Amniotic stem cell (primary cell): ENCODE measurements around the gene KMT5C.
"Not testable (repeated sequence)": the region's sequence is repeated elsewhere in the genome, so short reads cannot be mapped to it uniquely, and the experiment has no call there.

Experiments used
- DNase-seq: peaks from one replicate; lab custom pipeline; 2025; lab: John Stamatoyannopoulos, UW

The KMT5C gene

DNA sequence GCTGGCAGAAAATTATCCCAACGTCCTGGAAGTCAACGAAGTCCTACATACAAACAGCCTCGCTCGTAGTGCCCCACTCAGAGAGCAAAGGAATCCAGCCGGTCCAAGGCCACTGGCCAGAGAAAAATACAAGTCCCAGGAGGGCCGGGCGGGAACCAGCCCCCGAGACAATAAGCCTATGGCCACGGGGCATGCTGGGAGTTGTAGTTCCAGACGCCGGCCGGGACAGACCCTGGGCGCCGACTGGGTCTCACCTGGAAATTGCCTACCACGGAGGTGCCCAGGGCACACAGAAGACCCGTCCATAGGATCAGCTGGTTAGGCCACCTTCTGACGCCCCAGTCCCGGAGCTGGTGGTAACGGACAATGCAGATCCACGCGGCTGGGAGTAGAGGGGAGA lies 19.9 kb upstream of the KMT5C start:
- no peak for DNase-seq

DNA sequence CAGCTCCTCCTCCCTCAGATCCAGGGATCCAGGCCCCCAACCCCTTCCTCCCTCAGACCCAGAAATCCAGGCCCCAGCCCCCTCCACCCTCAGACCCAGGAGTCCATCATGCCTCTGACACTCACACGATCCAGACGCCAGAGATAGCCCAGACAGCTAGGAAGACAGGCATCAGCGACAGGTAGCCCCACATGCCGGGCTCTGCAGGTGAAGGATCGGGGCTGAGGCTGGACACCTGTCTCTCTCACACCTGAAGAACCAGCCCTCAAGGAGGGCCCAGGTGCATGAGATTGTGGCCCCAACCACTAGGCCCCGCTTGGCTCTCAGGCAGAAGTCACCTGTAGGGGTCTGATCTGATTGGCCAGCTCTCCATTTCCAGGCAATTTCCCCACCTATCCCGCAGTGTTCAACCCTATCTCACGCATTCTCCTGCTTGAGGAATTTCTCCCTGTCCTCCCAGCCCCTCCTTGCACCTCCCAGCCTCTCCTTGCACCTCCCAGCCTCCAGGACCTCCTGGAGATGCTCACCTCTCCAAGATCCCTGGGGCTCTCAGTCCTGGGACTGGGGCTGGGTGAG lies 18.7 kb upstream of the KMT5C start:
- no peak for DNase-seq

DNA sequence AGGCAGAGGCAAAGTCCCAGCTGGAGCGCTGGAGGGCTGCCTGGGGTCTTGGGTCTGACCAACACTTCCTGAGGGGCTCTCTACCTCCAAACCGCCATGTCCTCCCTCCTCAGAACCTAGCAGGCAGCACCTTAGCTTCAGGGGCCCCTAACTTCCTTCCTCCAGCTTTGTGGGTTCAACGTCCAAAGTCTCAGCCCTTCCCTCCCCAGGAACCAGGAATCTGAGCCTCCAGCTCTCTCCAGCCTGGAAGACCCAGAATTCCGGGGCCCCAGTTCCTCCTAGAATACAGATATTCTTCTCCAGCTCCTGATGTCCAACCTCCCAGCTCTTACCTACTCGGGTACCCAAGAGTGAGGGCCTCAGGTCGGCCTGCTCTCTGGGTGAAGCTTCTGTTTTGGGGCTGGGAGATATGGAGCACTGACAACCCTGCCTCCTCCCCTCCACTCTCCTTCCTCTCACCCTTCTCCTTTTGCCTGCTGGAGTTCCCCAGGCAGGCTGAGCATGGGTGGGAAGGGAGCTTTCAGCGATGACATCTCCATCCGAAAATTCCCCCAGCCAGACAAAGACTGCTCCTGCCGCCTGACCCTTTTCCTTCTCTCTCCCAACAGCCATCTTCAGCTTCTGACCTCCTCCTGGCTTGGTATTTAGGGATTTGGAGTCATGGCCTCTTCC lies 18.1 kb upstream of the KMT5C start:
- no peak for DNase-seq

DNA sequence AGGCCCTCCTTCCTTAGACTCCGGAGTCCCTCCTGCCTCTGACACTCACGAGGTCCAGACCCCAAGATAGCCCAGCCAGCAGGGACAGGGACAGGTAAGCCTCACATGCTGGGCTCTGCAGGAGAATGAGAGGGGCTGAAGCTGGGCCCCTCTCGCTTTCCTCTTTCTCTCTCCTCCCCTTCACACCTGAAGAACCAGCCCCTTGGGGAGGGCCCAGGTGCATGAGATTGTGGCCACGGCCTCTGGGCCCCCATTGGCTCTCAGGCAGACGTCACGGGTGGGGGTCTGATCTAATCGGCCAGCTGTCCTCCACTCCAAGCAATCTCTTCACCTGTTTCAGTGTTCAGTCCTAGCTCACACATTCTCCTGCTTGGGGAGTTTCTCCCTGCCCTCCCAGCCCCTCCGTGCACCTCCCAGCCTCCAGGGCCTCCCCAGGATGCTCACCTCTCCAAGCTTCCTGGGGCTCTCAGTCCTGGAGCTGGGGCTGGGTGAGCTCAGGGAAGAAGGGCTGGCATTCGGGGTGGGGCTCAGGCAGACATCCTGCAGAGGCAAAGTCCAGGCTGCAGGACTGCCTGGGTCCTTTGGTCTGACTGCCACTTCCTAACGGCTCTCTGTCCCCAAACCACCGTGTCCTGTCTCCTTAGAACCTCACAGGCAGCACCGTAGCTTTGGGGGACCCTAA lies 17.3 kb upstream of the KMT5C start:
- DNase-seq, result no peak

DNA sequence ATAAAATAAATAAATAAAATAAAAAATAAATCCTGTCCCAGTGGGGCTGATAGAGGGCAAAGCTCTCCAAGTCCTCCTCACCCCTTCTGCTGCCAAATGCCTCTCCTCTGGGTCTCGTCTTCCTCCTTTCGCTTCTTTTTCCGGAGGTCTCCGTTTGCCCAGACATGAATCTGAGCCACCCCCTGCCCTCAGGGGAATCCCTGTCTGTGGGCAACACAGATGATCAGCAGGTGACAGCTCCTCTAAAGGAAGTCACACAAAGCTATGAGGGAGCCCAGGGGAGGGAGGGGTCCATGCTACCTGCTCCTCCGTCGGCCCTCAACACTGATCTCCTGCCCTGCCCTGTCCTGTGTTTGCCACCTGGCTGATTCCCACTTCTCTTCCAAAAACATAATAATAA lies 15.0 kb upstream of the KMT5C start:
- DNase-seq, result no peak

DNA sequence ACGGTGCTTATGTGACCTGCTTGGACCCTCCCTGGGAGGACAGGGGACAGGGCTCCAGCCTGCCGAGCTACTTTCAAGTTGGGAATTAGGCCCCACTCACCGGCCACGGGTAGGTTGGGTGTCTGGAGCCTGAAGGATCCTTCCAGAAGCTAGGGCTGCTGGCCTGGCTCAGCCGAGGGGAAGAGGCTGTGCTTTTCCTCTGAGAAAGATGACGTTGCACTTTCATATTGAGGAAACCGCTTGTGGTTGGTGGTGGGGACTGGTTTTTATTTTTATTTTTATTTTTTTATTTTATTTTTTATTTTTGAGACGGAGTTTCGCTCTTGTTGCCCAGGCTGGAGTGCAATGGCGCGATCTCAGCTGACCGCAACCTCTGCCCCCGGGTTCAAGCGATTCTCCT lies 14.5 kb upstream of the KMT5C start, which contains the start of gene TMEM150B:
TSS of gene TMEM150B (minus strand) at position 170 of the 400 bp plus-strand sequence. CDS start 4,305 bp downstream, outside the sequence.
- DNase-seq, result no peak

DNA sequence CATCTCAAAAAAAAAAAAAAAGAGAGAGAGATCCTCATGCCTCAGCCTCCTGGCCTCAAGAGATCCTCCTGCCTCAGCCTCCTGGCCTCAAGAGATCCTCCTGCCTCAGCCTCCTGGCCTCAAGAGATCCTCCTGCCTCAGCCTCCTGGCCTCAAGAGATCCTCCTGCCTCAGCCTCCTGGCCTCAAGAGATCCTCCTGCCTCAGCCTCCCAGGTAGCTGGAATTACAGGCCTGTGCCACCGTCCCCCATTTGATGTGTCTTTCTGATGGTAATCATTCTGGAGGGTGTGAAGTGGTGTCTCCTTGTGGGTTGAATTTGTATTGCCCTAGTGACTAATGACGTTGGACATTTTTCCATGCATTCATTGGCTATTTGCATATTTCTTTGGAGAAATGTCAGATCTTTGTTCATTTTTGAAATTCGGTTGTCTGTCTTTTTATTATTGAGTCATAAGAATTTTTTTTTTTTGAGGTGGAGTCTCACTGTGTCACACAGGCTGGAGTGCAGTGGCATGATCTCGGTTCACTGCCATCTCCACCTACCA lies 10.8 kb upstream of the KMT5C start:
- DNase-seq, result not testable (repeated sequence)

DNA sequence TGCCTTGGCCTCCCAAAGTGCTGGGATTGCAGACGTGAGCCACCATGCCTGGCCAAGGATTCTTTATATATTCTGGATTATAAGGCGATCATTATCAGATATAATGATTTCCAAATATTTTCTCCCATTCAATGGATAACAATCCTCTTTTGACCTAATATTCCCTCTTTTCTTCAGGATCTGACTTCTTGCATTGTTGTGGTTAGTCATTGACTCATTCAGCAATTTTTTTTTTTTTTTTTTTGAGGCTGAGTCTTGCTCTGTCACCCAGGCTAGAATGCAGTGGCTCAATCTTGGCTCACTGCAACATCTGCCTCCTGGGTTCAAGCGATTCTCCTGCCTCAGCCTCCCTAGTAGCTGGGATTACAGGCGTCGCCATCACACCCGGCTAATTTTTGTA lies 9.9 kb upstream of the KMT5C start:
- DNase-seq, result not testable (repeated sequence)

DNA sequence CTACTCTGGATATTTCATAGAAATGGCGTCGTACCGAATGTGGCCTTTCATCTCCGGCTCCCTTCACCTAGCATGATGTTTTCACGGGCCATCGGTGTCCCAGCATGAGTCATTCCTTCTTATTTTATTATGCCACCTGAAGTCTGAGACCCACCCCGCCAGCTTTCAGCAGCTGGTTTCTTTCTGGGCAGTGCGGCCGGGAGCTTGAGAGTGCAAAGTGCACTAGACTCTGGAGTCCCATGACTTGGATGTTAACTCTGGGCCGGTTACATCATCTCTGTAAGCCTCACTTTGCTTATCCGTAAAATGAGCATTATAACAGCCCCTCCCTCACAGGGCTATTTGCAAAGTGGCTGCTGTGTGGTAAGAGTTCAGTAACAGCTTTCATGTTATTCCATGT lies 5.8 kb upstream of the KMT5C start:
- DNase-seq, result no peak

DNA sequence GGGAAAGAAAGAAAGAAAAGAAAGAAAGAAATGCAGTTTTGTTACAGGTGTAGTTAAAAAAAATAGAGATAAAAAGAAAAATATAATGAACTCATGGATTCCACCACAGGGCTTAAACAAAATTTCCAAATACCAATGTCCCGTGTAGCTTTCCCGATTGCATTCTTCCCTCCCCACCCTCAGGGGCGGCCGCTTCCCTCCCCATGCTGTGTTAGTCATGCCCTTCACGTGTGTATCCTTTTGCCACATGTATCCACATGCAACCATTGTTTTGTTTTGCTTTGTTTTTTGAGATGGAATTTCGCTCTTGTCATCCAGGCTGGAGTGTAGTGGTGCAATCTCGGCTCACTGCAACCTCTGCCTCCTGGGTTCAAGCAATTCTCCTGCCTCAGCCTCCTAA lies 3.6 kb upstream of the KMT5C start:
- no peak for DNase-seq

DNA sequence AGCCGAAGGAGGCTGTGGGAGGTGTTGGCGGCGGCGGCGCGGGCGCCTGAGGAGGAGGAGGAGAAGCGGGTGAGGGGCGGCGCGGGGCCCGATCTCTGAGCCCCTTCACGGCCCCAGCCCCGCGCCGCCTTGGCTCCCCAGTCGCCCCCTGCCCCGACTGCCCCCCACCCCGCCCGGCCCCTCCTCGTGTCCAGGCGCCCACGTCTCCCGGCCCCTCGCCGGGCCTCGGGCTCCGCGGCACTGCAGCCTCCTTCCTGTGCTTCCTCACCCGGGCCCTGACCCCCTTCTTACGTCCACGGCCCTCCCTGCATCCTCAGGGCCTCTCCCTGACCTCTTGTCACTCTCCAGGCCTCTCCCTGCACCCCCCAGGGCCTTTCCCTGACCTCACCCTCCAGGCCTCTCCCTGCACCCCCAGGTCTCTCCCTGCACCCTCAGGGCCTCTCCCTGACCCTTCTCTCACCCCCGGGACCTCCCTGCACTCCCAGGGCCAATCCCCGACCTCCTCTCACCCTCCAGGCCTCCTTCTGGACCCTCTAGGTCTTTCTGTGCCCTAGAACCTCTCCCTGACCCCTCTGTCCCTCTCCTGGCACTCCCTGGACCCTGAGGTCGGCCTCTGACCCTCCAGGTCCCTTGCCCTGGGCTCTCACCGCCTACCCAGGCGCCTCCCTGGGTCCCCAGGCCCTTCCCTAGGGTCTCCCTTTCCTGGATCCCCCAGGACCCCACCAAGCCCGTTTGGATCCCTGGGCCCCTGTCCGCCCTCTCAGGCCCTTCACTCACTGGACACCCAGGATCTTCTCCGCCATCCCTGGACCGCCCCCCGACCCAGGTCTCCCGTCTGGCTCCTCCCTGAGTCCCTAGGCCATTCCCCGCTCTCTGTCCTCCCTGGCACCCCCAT lies 460 bp downstream of the KMT5C start:
- no peak for DNase-seq

DNA sequence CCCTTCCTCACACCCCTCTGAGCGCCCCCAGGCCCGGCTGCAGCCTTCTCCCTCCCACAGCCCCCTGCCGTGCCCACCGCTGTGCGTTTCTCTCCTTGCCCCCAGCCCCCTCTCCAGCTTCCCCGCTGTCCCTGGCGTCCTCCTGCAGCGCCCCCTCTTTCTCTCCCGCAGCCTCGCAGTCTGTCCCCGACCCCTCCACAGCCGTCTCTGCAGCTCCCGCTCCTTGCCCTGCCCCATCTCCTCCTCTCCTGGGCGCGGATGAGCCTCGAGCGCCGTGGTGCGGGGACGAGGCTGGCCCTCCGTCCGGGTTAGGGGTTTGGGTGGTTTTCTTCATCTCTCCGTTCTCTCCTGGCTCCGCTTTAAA lies 1.1 kb downstream of the KMT5C start:
- DNase-seq, result no peak

DNA sequence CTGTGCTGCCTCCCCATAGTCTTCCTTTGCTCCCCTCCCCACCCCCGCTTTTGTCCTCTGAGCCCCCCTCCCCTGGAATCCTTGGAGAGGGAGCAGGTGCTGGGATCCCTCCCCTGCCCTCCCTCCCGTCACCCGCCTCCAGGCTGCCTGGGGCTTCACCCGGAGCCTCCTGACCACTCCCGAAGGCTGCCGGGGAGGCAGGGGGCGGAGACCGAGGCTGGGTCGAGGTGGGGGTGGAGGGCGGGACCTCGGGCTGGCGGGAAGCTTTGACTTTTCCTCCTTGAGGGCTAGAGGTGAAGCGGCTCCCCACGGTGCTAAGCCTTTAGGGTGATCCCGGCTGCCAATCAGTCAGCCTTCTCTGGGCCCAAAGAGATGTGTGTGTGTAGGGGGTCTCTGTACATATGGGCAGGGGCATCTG lies 1.5 kb downstream of the KMT5C start:
- DNase-seq, result no peak

DNA sequence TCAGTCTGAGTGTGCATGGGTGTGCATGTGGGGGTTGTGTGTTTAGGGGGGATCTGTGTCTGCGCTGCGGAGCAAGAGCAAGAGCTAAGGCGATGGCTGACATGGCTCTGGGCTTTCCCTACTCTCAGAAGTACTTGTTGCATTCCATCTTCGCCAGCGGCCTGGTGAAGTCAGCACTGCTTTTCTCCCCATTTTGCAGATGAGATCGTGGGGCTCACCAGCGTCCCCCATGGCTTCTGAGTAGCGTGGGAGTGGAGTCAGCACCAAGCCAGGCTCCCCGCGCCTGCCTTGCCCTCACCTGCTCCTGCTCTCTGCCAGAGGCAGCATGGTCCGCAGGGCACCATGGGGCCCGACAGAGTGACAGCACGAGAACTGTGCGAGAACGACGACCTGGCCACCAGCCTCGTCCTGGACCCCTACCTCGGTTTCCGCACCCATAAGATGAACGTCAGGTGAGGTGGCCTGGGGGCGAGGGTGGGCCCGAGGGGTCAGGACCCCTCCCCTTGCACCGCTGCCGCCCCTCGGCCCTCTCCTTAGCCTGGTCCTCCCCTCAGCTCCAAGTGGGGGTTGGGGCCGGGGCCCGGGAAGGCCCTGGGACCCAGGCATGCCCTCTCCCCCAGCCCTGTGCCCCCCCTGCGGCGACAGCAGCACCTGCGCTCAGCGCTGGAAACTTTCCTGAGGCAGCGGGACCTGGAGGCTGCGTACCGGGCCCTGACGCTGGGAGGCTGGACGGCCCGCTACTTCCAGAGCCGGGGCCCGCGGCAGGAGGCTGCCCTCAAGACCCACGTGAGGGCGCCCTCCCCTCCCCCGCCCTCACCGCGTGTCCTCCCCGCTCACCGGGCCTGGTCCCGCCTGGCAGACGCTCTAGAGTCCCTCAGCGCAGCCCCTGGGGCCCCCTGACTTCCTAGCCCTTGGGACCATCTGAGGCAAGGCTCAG lies 2.2 kb downstream of the KMT5C start:
- no peak for DNase-seq

DNA sequence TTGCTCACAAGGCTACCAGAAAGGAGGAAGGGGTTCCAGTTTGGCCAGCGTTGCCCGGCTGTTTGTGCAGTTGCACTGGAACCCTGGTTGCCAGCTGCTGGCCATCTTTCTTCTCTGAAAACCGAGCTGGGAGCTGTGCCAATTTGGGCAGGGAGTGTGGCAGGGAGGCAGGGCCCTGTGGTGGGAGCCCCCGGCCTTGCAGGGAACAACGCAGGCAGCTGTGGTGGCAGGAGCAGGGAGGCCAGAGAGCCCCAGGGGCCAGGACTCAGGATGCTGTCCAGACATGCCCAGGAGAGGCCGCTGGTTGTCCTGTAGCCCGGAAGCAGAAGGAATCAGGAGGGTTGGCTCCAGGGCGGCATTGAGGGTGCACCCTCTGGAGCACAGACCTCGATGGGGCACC lies 4.8 kb downstream of the KMT5C start:
- DNase-seq, result no peak

DNA sequence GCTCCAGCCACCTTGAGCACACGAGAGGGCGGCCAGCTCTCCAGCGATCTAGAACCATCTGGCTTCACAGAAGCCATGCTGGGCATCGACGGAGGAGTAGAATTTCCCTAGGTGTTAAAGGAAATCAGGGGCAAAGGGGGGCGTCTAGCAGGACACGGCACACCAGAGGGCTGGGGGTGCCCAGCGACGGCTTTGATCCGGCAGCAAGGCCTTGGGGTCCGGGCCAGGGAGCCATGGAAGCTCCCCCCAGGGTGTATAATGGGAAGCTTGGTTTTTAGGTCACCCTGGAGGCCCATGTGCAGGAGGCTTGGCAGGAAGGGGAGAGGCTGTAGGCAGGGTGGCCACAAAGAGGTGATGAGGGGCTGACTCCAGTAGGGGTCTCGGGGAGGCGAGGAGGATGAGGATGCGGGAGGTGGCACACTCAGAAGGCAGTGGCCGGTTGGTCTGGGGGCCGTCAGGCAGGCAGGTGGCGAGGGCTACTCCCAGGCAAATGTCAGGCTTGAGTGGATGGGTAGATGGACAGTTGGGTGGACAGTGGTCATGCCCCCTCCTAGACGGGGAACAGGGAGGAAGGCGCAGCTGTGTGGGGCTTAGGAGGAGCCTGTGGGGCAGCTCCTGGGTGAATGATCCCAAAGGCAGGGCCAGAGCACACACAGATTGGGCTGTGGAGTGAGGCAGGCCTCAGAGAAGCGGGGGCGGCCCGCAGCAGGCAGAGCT lies 5.6 kb downstream of the KMT5C start:
- DNase-seq, result no peak

DNA sequence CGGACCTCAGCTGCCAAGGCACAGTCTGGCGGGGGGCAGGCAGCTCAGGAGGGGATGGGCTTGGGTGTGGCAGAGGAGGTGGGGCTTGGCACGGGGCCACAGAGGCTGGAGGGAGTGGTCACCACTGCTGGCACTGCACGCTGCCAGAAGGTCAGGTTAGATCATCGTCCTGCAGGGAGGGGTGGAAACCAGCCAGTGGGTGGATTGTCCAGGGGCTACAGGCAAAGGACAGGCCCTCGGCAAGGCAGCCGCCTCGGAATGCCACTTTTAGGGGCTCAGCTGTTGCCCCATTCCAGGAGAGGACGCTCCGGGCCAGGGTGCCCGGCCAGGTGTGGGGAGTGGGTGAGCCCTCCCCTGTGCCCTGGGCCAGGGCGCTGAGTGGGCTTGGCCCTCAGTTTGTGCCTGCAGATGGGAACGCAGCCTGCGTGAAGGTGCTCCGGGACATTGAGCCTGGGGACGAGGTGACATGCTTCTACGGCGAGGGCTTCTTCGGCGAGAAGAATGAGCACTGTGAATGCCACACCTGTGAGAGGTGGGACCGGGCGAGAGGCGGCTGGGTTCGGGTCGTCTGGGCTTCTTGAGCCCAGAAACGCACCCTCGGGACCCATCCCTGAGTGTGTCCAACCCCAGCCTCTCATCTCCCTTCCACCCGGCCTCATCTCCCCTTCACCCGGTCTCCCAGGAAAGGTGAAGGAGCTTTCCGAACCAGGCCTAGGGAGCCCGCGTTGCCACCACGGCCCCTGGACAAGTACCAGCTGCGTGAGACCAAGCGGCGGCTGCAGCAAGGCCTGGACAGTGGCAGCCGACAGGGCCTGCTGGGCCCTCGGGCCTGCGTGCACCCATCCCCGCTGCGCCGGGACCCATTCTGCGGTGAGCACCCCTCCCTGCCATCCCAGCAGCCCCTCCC lies 6.4 kb downstream of the KMT5C start:
- DNase-seq, result no peak

DNA sequence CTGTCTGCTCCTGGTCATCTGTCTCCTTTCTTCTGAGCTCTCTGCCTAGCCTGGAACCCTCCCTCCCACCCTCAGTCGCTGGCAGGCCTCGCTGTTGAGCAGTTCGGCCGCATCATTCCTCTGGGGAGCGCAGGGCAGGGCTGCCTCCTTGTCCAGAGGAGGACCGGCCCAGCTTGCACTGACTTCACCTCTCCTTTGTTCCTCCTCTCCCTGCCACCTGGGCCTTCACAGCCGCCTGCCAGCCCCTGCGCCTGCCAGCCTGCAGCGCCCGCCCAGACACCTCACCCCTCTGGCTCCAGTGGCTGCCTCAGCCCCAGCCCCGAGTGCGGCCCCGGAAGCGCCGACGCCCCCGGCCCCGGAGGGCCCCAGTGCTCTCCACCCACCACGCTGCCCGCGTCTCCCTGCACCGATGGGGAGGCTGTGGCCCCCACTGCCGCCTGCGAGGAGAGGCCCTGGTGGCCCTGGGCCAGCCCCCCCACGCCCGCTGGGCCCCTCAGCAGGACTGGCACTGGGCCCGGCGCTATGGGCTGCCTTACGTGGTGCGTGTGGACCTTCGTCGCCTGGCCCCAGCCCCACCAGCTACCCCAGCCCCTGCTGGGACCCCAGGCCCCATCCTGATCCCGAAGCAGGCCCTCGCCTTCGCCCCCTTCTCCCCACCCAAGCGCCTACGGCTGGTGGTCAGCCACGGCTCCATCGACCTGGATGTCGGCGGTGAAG lies 7.2 kb downstream of the KMT5C start:
- no peak for DNase-seq
